ENCODE data around the gene ZSWIM2.

ZSWIM2 gene

GRCh38 chr2:186874713-186875112 is 25.7 kb upstream of the ZSWIM2 start:
- TF ChIP-seq, protein P1, sequence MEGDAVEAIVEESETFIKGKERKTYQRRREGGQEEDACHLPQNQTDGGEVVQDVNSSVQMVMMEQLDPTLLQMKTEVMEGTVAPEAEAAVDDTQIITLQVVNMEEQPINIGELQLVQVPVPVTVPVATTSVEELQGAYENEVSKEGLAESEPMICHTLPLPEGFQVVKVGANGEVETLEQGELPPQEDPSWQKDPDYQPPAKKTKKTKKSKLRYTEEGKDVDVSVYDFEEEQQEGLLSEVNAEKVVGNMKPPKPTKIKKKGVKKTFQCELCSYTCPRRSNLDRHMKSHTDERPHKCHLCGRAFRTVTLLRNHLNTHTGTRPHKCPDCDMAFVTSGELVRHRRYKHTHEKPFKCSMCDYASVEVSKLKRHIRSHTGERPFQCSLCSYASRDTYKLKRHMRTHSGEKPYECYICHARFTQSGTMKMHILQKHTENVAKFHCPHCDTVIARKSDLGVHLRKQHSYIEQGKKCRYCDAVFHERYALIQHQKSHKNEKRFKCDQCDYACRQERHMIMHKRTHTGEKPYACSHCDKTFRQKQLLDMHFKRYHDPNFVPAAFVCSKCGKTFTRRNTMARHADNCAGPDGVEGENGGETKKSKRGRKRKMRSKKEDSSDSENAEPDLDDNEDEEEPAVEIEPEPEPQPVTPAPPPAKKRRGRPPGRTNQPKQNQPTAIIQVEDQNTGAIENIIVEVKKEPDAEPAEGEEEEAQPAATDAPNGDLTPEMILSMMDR (conservative IDR thresholded peaks at IDR 0.05): no peak
- TF ChIP-seq ZFX (IDR thresholded peaks at IDR 0.05): no peak
- H3K27ac ChIP-seq: no peak overlapping the region

DNA sequence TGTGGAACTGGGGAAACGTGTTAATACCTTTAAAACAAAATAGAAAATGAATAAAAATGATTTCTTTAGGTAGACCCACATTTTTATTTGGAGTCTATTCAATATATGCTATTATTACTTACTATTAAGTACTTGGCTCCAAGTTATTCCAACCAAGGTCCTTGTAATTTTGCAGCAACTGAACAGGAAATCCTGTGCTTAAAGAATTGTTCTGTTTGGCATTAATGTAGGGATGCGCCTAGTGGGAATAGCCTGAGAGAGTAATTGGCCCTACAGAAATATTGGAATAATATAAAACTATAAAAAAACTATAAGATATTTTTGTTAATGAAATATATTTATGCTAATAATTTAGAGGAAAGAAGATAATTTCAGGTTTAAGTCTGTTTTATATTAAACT is 22.9 kb upstream of the ZSWIM2 start:
- TF ChIP-seq ZFX (IDR thresholded peaks at IDR 0.05): no peak
- TF ChIP-seq, protein P1 (conservative IDR thresholded peaks at IDR 0.05): no peak
- no peak overlapping the region for H3K27ac ChIP-seq

DNA sequence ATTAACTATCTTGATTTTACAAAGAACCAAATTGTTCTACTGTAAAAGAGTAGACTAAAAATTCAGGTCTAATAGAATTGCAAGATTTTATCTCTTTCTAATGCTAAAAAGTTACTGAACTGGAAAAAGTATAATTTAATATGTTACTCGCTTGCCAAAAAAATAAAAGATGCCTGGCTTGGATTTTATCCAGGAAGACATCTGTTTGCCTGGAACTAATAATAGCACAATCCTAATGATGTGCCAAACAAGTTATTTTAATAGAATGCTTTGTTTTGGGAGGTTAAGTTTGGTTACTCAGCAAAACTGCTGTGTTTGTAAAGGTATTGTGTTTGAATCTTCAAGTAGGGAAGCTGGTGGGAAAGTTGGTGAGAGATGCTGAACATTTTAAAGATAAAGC is 19.4 kb upstream of the ZSWIM2 start:
- TF ChIP-seq, protein P1 (conservative IDR thresholded peaks at IDR 0.05): no peak
- TF ChIP-seq ZFX (IDR thresholded peaks at IDR 0.05): no peak
- no peak overlapping the region for H3K27ac ChIP-seq

DNA sequence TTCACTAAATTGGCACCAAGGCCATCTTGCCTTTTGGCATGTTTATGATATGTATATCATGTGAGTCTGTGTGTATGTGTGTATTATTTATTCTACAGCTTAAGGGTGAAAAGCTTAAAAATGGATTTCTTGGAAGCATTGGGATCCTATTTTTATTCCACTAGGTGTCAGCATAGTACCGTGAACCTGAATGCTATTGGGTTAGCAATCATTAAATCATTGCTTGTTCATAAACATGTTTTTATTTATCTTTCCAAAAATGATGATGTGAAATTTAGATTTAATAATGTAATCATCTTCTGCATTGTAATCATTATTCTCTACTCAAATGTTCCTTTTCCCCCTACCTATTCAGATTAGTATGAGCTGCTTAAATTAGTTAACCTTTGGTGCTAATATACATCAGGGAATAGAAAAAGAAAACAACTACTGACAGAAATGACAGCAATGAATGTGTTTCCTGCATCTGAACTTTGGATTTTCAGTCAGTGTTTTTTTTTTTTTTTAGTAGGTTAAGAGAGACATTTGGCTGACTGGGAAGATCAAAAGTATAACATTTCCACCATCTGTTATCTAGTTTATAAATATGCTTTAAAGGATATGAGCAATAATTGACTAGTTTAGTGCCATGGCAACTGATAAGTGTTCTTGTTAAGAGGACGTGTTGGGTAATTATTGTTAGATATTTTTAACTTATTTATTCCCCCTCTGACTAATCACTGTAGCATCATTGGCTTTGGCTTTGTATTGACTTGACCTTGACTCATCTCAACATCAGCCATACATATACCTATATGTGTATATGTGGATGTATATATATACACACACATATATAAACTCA is 14.1 kb upstream of the ZSWIM2 start:
- TF ChIP-seq ZFX (IDR thresholded peaks at IDR 0.05): no peak
- TF ChIP-seq, protein P1 (conservative IDR thresholded peaks at IDR 0.05): peak; percentile 81
- H3K27ac ChIP-seq: no peak overlapping the region

GRCh38 chr2:186855216-186855615 is 6.2 kb upstream of the ZSWIM2 start:
- no peak for TF ChIP-seq ZFX (IDR thresholded peaks at IDR 0.05)
- TF ChIP-seq, protein P1 (conservative IDR thresholded peaks at IDR 0.05): no peak
- no peak overlapping the region for H3K27ac ChIP-seq

GRCh38 chr2:186853951-186854350 is 5.0 kb upstream of the ZSWIM2 start:
- H3K27ac ChIP-seq: no peak overlapping the region
- TF ChIP-seq, protein P1 (conservative IDR thresholded peaks at IDR 0.05): no peak

GRCh38 chr2:186852508-186852907 is 3.5 kb upstream of the ZSWIM2 start:
- TF ChIP-seq, protein P1 (conservative IDR thresholded peaks at IDR 0.05): no peak
- no peak for TF ChIP-seq ZFX (IDR thresholded peaks at IDR 0.05)

More at GRCh38 chr2:186852508-186852907, 3.5 kb upstream of the ZSWIM2 start:
- no peak overlapping the region for H3K27ac ChIP-seq

All from C4-2B (cell line).